Measurements from ENCODE around the gene HDAC4.
A peak's percentile ranks its signal among the peaks of the same experiment; 100 is the strongest.

Gene HDAC4

GRCh38 chr2:239429473-239430350 is 28.9 kb upstream of the HDAC4 start:
- DNase-seq (ENCODE audit: low read depth), result no peak

DNA sequence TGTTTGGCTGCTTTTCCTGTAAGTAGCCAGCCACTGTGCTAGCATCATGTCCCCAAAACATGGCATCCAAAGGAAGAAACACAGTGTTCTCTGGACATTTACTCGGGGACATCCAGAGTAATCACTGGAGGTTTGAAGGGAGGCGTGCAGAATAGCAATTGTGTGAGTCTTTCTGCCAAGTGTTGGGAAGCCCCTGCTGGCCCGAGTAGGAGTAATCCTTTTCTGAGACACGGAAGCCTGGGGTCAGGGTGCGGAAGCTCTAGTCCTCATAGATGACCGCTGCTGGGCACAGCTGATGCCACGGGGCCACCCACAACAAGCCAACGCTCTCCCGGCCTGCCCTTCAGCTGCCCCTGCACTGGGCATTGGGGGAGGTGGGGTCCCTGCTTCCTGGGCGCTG is 24.8 kb upstream of the HDAC4 start:
- no peak for DNase-seq (ENCODE audit: low read depth)

DNA sequence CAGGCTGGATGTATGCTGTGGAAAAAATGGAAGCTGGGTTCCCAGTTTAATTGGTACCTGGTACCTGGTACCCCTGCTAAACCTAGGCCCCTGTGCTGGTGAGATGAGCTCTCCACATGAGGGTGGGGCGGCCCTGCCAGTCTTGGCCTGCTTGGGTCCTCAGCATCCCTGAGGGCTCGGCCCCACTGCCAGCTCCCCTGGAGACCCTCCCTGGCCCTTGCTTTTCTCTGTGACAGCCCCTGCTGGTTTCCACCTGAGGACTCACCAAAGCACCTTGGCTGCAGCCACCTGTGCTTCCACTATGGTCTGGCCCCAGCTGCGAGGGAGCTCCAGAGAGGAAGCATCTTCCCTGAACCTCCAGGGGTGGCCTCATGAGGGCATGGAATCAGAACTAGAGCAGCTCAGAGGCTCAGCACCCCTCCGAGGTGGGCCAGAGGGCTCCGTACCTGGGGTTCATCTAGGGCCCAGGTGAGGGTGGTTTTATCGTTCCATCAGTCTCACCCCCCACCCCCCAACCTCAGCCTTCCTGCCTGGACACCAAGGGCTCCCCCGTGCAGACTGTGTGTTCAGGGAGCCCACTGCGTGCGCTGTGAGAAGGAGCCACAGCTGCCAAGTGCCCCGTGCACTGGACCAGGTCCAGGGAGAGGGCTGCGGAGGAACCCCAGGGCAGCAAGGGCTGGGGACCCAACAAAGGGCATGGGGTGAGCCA is 23.7 kb upstream of the HDAC4 start:
- DNase-seq (ENCODE audit: low read depth), result no peak

GRCh38 chr2:239423551-239423950 is 22.7 kb upstream of the HDAC4 start:
- no peak for DNase-seq (ENCODE audit: low read depth)

DNA sequence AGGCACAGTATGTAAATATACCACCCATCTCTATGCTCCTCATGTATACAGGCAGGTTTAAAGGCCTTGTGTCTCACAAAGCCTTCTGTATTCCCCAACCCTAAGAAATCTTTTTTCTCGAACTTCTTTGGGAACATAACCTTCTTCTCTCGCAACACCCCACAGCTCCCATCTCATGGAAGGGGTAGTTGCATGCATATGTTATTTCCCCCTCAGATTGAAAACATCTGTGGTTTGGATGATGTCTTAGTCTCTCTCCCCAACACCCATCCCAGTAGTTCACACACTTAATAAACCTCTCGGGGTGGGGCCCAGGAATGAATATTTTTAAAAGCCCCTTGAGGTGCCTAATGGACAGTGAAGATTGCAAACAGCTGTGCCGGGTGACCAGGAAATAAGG is 21.0 kb upstream of the HDAC4 start:
- no peak for DNase-seq (ENCODE audit: low read depth)

- no peak for DNase-seq (ENCODE audit: low read depth)
These were observed 19.3 kb upstream of the HDAC4 start for GRCh38 chr2:239420082-239420481.

DNA sequence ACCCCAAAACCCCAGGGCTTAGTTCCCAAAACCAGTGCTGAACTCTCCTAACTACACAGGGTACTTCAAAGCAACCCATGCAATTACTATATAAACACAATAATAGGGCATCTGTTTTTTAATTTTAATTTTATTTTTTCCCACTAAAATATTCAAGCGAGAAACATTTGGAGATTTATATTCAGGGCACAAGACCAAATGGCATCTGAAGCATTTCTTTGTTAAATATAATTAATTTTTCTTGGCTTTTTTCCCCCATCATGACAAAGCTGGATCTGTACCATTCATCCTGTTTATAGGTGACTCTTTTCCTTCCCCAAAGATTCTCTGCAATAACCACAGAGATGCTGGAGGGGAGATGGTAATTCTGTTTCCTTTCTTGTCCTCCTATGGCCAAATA is 18.1 kb upstream of the HDAC4 start:
- DNase-seq (ENCODE audit: low read depth), result no peak

DNA sequence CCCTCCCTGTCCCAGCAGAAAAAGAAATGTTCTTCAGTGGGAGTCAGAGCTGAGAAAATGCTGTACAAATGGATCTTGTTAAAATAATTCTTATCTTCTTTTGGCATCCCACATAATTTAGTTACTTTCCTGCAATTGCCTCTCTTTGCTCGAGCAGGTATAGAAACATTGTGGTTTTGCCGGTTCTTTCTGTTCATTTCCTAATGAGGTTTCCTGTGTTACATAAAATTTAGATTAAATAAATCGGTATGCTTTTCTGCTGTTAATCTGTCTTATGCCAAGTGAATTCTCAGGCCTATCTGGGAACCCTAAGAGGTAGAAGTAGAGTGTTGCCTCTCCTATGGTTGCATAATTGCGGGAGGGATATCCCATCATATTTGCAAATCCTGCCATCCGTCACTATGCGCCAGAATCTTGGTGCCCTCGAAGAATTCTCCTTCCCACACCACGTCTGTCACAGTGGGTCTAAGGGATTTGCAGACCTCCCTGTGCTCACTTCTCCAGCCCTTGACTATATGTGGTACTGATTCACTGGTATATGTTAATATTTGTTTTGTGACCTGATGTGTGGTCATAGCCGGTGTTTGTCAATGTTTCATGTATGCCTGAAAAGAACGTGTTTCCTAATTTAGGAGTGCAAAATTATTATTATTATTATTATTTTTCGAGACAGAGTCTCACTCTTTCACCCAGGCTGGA is 12.2 kb upstream of the HDAC4 start:
- DNase-seq (ENCODE audit: low read depth), result no peak

DNA sequence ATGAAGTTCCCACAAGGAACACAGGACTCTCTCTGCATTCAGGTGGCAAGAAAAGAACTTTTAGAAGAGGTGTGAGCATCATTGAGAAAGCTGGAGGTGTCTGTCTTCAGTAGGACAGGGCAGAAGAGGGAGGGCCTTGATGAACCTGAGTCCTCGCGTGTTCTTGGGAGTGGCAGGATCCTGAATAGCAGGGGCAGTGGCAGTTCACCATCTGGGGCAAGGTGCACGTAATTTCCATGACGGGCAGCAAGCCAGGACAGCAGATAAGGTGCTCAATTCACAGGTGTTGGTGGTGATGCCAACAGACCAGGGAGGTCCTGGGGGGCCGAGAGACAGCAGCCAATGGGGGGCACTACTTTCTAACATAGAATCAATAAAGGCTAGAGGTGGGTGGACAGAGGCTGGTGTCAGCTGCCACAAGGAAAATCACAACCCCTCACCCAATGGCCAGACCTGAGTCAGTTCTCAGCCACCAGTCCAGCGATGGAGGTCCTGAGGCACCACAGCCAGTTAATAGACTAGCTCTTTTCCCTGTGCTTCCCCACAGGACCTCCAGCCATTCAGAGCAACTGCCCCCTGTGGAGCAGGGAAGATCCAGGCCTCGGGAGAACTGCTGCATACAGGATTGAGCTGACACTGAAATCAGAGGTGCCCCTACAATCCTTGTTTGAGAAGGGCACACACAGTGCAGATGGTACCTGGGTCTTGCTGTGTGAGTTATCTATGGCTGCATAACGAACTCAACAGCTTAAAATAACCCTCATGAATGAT is 10.9 kb upstream of the HDAC4 start:
- DNase-seq (ENCODE audit: low read depth), result no peak

DNA sequence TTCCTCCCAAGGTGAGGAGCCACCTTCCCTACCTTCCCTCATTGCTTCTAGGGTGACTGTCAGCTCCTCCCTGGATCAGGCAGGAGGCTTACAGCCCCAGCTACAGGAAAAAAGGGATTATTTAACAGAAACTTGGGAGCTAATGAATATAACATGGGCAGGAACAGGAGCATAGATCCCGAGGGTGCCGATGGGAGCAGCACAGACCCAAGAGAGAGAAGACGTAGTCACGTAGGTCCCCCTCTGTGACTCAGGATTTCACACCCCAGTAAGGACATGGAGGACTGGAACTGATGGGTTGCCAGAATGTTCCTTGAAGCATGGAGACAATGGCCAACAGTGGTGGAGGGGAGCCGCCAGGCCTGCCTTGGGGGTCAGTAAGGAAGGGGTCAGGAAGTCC is 10.3 kb upstream of the HDAC4 start:
- no peak for DNase-seq (ENCODE audit: low read depth)

DNA sequence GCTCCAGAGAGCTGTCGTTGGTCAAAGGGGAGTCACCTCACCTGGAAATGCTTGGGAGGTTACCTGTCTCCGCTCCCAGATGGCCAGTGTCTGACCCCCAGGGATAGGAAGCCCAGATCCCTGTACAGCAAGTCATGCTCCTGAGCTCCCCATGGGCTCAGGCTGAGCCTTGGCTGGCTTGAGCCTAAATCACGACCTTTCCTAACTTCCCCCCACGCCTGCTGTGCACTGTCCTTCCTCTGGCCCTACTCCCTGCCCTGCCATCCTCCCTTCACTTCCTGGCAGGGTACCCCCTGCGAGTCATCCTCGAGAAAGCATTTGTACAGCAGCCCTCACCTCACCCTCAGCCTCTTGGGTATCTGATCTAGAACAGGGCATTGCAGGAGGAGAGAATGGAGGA is 9.2 kb upstream of the HDAC4 start:
- DNase-seq (ENCODE audit: low read depth), result no peak

- DNase-seq (ENCODE audit: low read depth), result no peak
These were observed 6.3 kb upstream of the HDAC4 start for GRCh38 chr2:239407112-239407511.

- no peak for DNase-seq (ENCODE audit: low read depth)
These were observed 5.6 kb upstream of the HDAC4 start for GRCh38 chr2:239406316-239406995.

GRCh38 chr2:239405071-239405470 is 4.3 kb upstream of the HDAC4 start:
- no peak for DNase-seq (ENCODE audit: low read depth)

DNA sequence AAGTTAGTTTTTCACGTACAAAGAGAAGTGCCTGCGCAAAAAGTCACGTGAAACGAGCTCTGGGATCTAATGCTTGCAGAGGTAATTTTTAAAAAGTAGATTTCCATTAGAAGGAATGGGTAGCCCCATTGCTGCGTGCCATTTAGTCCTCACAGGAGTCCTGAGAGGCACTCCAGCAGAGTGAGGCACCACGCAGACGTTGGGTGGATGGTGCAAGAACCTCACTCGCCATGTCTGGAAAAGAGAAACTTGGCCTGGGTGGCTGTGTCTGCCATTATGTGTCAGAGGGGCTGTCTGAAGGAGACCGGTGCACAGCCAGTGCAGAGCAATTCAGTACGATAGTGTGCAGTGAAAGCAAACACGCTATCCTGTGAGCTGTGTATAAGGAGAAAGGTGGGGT is 1.8 kb upstream of the HDAC4 start:
- no peak for DNase-seq (ENCODE audit: low read depth)

DNA sequence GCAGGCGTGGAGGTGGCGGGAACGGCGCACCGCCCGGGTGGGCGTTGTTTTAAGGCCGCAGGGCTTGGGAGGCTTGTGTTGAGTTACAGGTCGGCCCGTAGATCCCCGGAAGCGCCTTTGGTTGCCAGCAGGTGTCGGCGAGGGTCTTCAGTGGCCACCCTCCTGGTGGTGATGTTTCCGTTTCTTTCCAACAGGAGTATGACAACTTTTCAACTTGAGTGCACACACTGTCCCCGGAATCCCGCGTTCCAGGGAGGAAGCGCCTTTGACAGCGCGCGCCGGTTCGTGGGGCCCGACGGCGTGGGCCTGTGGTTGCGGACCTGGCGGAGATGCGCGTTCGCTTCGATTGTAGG is 1.0 kb upstream of the HDAC4 start:
- DNase-seq (ENCODE audit: low read depth), result peak; percentile 34

- DNase-seq (ENCODE audit: low read depth), result peak; percentile 95
These were observed 454 bp upstream of the HDAC4 start for GRCh38 chr2:239401067-239401880.

DNA sequence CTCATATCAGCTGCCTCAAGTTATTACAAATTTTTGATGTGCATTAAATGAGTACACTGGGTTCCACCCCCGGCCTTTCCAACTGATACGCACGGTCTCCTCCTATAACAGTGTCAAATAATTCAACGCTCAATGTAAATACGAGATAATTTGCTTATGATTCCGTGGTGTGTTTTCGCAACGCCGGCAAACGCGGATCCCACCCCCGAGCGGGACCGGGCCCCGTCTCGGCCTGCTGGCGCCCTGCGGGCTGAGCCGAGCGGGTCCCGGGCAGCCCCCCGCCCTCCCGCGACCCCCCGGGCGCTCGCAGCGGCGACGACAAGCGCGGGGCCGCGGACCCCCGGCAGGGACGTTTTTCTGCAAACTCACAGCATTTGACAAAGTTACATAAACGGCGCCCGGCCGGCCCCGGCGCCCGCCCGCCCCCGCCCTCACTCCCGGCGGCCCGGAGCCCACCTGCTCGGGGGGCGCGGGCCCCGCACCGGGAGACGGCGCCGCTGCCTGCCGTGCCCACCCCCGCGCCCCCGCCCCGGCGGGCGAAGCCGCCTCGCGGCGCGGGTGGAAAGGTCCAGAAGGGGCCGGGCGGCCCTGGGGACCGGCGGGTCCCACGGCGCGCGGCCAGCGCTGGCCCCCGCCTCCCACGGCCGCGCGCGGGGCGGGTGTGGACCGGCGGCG is 762 bp downstream of the HDAC4 start:
- DNase-seq (ENCODE audit: low read depth), result no peak

DNA sequence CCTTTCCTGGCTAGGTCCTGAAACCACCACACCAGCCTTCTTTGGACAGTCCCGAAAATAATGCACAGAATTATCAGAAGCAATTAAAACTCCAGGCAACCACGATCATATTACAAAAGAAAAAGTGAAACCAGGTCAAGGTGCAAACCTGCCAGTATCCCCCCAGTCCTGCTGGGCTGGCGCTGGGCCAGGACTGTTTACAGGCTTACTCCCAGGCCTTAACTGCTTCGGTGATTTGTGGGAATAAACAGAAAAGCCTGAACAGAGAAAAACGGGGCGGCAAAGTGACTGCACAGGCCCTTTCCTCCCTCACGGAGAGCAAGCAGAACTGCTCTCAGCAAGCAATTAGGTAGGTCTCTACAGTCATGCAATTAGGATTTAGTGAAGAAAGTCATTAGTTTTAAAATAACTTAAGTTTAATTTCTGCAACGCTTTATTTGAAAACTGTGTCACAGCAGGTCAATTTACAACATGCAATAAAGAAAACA is 1.3 kb downstream of the HDAC4 start:
- no peak for DNase-seq (ENCODE audit: low read depth)

DNA sequence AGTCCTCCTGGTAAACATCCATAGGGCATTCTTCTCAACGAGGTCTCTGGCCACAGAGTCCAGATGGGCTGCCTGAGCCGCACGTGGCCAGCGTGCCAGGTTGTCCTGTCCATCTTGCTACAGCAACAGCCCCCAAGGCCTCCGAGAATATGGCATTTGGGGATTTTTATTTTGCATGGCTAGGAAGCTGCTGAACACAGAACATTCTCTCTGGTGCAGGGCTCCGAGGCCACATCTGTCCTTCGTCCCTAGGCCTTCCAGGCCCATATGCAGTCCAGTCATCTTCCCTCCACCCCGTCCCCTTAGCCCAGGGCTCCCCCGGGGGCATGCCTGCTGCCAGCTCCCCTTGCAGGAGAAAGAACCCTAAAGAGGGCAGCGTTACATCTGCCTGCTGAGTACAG is 2.3 kb downstream of the HDAC4 start:
- DNase-seq (ENCODE audit: low read depth), result no peak
